Measurements from ENCODE around the gene KRT75. TPM values are rescaled to one million over a fixed set of nuclear protein-coding genes. Genes with fewer than 3 reads are reported as not detected.

Gene KRT75
- polyA plus RNA-seq, 1 donor from 2014 or later: not detected

- no peak overlapping the region for H3K27ac ChIP-seq (ENCODE audit: low read length)
- H3K79me2 ChIP-seq (replicated peaks; ENCODE audit: insufficient read depth, low read length): no peaks in the 10 kb centered on the region
- H4K20me1 ChIP-seq (ENCODE audit: insufficient read depth): no peaks in the 10 kb centered on the region
- H3K9ac ChIP-seq (ENCODE audit: low read length): no peak overlapping the region
- H3F3A ChIP-seq (ENCODE audit: insufficient read depth, low read length, poor library complexity, severe bottlenecking): no peaks in the 10 kb centered on the region
- no peak overlapping the region for H3K4me2 ChIP-seq (ENCODE audit: low read length)
- TF ChIP-seq POLR2AphosphoS5 (IDR thresholded peaks at IDR 0.05): no peak
- no peak for TF ChIP-seq TAF1 (IDR thresholded peaks at IDR 0.05; ENCODE audit: low read depth)
- no peak for TF ChIP-seq EP300 (conservative IDR thresholded peaks at IDR 0.05; ENCODE audit: poor library complexity, severe bottlenecking)
- no peak for TF ChIP-seq MXI1 (conservative IDR thresholded peaks at IDR 0.05; ENCODE audit: poor library complexity, severe bottlenecking)
- no peak for TF ChIP-seq CTCF (IDR thresholded peaks at IDR 0.05; ENCODE audit: poor library complexity, severe bottlenecking)
- H3K9me2 ChIP-seq (ENCODE audit: insufficient read depth, low read length): no peaks in the 10 kb centered on the region
- no peak overlapping the region for H3K4me3 ChIP-seq (ENCODE audit: low read length)
- H3K36me3 ChIP-seq (ENCODE audit: insufficient read depth, low read length): no peaks in the 10 kb centered on the region
- no peaks in the 10 kb centered on the region for H3K27me3 ChIP-seq (ENCODE audit: insufficient read depth, low read depth, low read length)
- H2AFZ ChIP-seq (ENCODE audit: low read depth, low read length): no peak overlapping the region
- no peaks in the 10 kb centered on the region for H3K9me3 ChIP-seq (ENCODE audit: low read length)
Observed at GRCh38 chr12:52469853-52470252, 35.7 kb upstream of the KRT75 start.

- Histone ChIP-seq H4K20me1 (ENCODE audit: insufficient read depth) (no peaks in the 10 kb centered on the region), H3K79me2 (replicated peaks; ENCODE audit: insufficient read depth, low read length) (no peaks in the 10 kb centered on the region), H2AFZ (ENCODE audit: low read depth, low read length) (no peak overlapping the region), H3K27ac (ENCODE audit: low read length) (no peak overlapping the region), H3K9me2 (ENCODE audit: insufficient read depth, low read length) (no peaks in the 10 kb centered on the region), H3K36me3 (ENCODE audit: insufficient read depth, low read length) (no peaks in the 10 kb centered on the region), H3K4me2 (ENCODE audit: low read length) (no peak overlapping the region), H3K9me3 (ENCODE audit: low read length) (no peaks in the 10 kb centered on the region), H3F3A (ENCODE audit: insufficient read depth, low read length, poor library complexity, severe bottlenecking) (no peaks in the 10 kb centered on the region), H3K27me3 (ENCODE audit: insufficient read depth, low read depth, low read length) (no peaks in the 10 kb centered on the region), H3K9ac (ENCODE audit: low read length) (no peak overlapping the region), H3K4me3 (ENCODE audit: low read length) (no peak overlapping the region)
- no peak for TF ChIP-seq TAF1 (IDR thresholded peaks at IDR 0.05; ENCODE audit: low read depth)
Observed at GRCh38 chr12:52464897-52465296, 30.7 kb upstream of the KRT75 start.

GRCh38 chr12:52461693-52462092 is 27.5 kb upstream of the KRT75 start:
- H3K27ac ChIP-seq (ENCODE audit: low read length): no peak overlapping the region
- TF ChIP-seq EZH2 (IDR thresholded peaks at IDR 0.05; ENCODE audit: borderline replicate concordance, insufficient read depth, low read length, poor library complexity, severe bottlenecking): no peak
- no peak for TF ChIP-seq SMC3 (conservative IDR thresholded peaks at IDR 0.05; ENCODE audit: poor library complexity)
- TF ChIP-seq CTCF (IDR thresholded peaks at IDR 0.05; ENCODE audit: poor library complexity, severe bottlenecking): no peak
- no peak for TF ChIP-seq RAD21 (conservative IDR thresholded peaks at IDR 0.05)
- TF ChIP-seq TAF1 (IDR thresholded peaks at IDR 0.05; ENCODE audit: low read depth): no peak
- TF ChIP-seq POLR2AphosphoS5 (IDR thresholded peaks at IDR 0.05): no peak
- TF ChIP-seq REST (IDR thresholded peaks at IDR 0.05; ENCODE audit: borderline replicate concordance): no peak
- TF ChIP-seq EP300 (conservative IDR thresholded peaks at IDR 0.05; ENCODE audit: poor library complexity, severe bottlenecking): no peak
- no peak for TF ChIP-seq MXI1 (conservative IDR thresholded peaks at IDR 0.05; ENCODE audit: poor library complexity, severe bottlenecking)
- no peaks in the 10 kb centered on the region for H3K79me2 ChIP-seq (replicated peaks; ENCODE audit: insufficient read depth, low read length)
- H3K4me2 ChIP-seq (ENCODE audit: low read length): no peak overlapping the region
- no peaks in the 10 kb centered on the region for H3F3A ChIP-seq (ENCODE audit: insufficient read depth, low read length, poor library complexity, severe bottlenecking)
- no peaks in the 10 kb centered on the region for H4K20me1 ChIP-seq (ENCODE audit: insufficient read depth)
- no peak overlapping the region for H3K4me3 ChIP-seq (ENCODE audit: low read length)
- no peak overlapping the region for H2AFZ ChIP-seq (ENCODE audit: low read depth, low read length)
- no peaks in the 10 kb centered on the region for H3K9me3 ChIP-seq (ENCODE audit: low read length)
- H3K27me3 ChIP-seq (ENCODE audit: insufficient read depth, low read depth, low read length): no peaks in the 10 kb centered on the region
- H3K9ac ChIP-seq (ENCODE audit: low read length): no peak overlapping the region
- H3K36me3 ChIP-seq (ENCODE audit: insufficient read depth, low read length): no peaks in the 10 kb centered on the region
- H3K9me2 ChIP-seq (ENCODE audit: insufficient read depth, low read length): no peaks in the 10 kb centered on the region

All from neural cell (in vitro differentiated cells).